DND-41 (cell line): ENCODE data around the gene HOXA9.

ENCODE experiments used
- ATAC-seq: fragments of 200-7000 bp; cut with Tn5 transposase; 3 replicates; pipeline ENCODE4 v1.9.1; 2021; ENCODE audit warnings: low read depth; ENCODE audit not compliant: insufficient read depth
- DNase-seq: peaks from one replicate; pipeline ENCODE4 v3.0.0-alpha.2; 2020
- H2AFZ ChIP-seq: 2 replicates; pipeline ENCODE4 v1.6.0; 2012; ENCODE audit warnings: low read depth, low read length
- H3K27ac ChIP-seq: 2 replicates; pipeline ENCODE4 v1.5.1; 2012; ENCODE audit warnings: low read length, inconsistent platforms
- H3K27me3 ChIP-seq: fragments of 200-600 bp; sonication (generic); 2 replicates; pipeline ENCODE4 v1.6.0; 2012; ENCODE audit warnings: low read length, mild to moderate bottlenecking, inconsistent platforms; ENCODE audit not compliant: insufficient read depth, poor library complexity
- H3K36me3 ChIP-seq: 2 replicates; pipeline ENCODE4 v1.5.1; 2012; ENCODE audit warnings: low read length, inconsistent platforms; ENCODE audit not compliant: insufficient read depth
- H3K4me1 ChIP-seq: 2 replicates; pipeline ENCODE4 v1.5.1; 2012; ENCODE audit warnings: mild to moderate bottlenecking, low read length; ENCODE audit not compliant: insufficient read depth
- H3K4me2 ChIP-seq: 2 replicates; pipeline ENCODE4 v1.6.0; 2012; ENCODE audit warnings: mild to moderate bottlenecking, moderate library complexity, low read length, inconsistent platforms; ENCODE audit not compliant: insufficient read depth
- H3K4me3 ChIP-seq, 2 experiments: fragments of 200-600 bp in 1 of 2; shearing (Covaris generic) in 1 of 2; 2 replicates each; pipeline ENCODE4 v1.5.1; 2012 to 2016; ENCODE audit warnings: inconsistent platforms in 2 of 2, low read length in 2 of 2, mild to moderate bottlenecking in 2 of 2, low read depth in 1 of 2, moderate library complexity in 1 of 2
- H3K79me2 ChIP-seq: 2 replicates; pipeline ENCODE4 v1.6.0; 2012; ENCODE audit warnings: low read length, inconsistent platforms; ENCODE audit not compliant: insufficient read depth
- H3K9ac ChIP-seq: 2 replicates; pipeline ENCODE4 v1.6.0; 2012; ENCODE audit warnings: low read depth, mild to moderate bottlenecking, inconsistent platforms, low read length, moderate library complexity
- H3K9me3 ChIP-seq: 2 replicates; pipeline ENCODE4 v1.5.1; 2012; ENCODE audit warnings: low read length, moderate library complexity, mild to moderate bottlenecking, inconsistent platforms; ENCODE audit not compliant: insufficient read depth, severe bottlenecking
- H4K20me1 ChIP-seq: 2 replicates; pipeline ENCODE4 v1.6.0; 2012; ENCODE audit warnings: low read length; ENCODE audit not compliant: insufficient read depth
- CTCF ChIP-seq: IDR thresholded peaks from 2 replicates; pipeline ENCODE4 v1.5.1; 2012; ENCODE audit warnings: borderline replicate concordance, low read length, moderate library complexity, mild to moderate bottlenecking; ENCODE audit not compliant: poor library complexity, severe bottlenecking; ENCODE audit errors: extremely low read depth
- EZH2 ChIP-seq: IDR thresholded peaks from 3 replicates; pipeline ENCODE4 v1.6.1; 2012; ENCODE audit warnings: borderline replicate concordance, low read depth, mild to moderate bottlenecking, moderate library complexity, low read length, inconsistent platforms; ENCODE audit not compliant: severe bottlenecking

Gene HOXA9

GRCh38 chr7:27128776-27129728, 36.3 kb downstream of the HOXA9 start:
- no peaks in the 10 kb centered on the region for H4K20me1 ChIP-seq
- DNase-seq (no peak), ATAC-seq (no peak)
- no peak overlapping the region for H3K27ac ChIP-seq
- no peaks in the 10 kb centered on the region for H3K27me3 ChIP-seq
- no peak for TF ChIP-seq EZH2
- no peak for TF ChIP-seq CTCF
- H3K9ac ChIP-seq = no peak overlapping the region
- no peaks in the 10 kb centered on the region for H3K36me3 ChIP-seq
- H3K9me3 ChIP-seq = no peaks in the 10 kb centered on the region
- H2AFZ ChIP-seq = no peak overlapping the region
- no peaks in the 10 kb centered on the region for H3K79me2 ChIP-seq
- H3K4me2 ChIP-seq = no peak overlapping the region
- no peak overlapping the region for H3K4me3 ChIP-seq
- H3K4me1 ChIP-seq = no peaks in the 10 kb centered on the region

- no peaks in the 10 kb centered on the region for H3K27me3 ChIP-seq
- DNase-seq = no peak
- TF ChIP-seq EZH2 (no peak), CTCF (no peak)
Measured at GRCh38 chr7:27128034-27128433, 37.3 kb downstream of the HOXA9 start.

GRCh38 chr7:27126596-27127327, 38.6 kb downstream of the HOXA9 start:
- H3K9me3 ChIP-seq = no peaks in the 10 kb centered on the region
- H3K4me2 ChIP-seq = no peak overlapping the region
- no peaks in the 10 kb centered on the region for H3K4me1 ChIP-seq
- no peak overlapping the region for H3K27ac ChIP-seq
- H4K20me1 ChIP-seq = no peaks in the 10 kb centered on the region
- DNase-seq (no peak), ATAC-seq (no peak)
- no peaks in the 10 kb centered on the region for H3K36me3 ChIP-seq
- H3K79me2 ChIP-seq = no peaks in the 10 kb centered on the region
- TF ChIP-seq EZH2 (no peak), CTCF (no peak)
- H3K27me3 ChIP-seq = no peaks in the 10 kb centered on the region
- H3K4me3 ChIP-seq = no peak overlapping the region
- H3K9ac ChIP-seq = no peak overlapping the region
- no peak overlapping the region for H2AFZ ChIP-seq

More at GRCh38 chr7:27128034-27128433, 37.3 kb downstream of the HOXA9 start:
- Histone ChIP-seq H3K9me3 (no peaks in the 10 kb centered on the region), H4K20me1 (no peaks in the 10 kb centered on the region), H3K36me3 (no peaks in the 10 kb centered on the region), H3K27ac (no peak overlapping the region), H2AFZ (no peak overlapping the region), H3K4me2 (no peak overlapping the region), H3K9ac (no peak overlapping the region), H3K79me2 (no peaks in the 10 kb centered on the region), H3K4me1 (no peaks in the 10 kb centered on the region), H3K4me3 (no peak overlapping the region)
- no peak for ATAC-seq
